GM18951 (cell line): ENCODE measurements around the gene SLC39A11.
"Not testable (repeated sequence)": the region's sequence is repeated elsewhere in the genome, so short reads cannot be mapped to it uniquely, and the experiment has no call there.

ENCODE experiments used
- POLR2A ChIP-seq: IDR thresholded peaks from 4 replicates; pipeline ENCODE4 v1.6.1; 2011; ENCODE audit warnings: mild to moderate bottlenecking; ENCODE audit not compliant: insufficient read length, insufficient read depth; ENCODE audit errors: extremely low read depth
- in situ Hi-C: fragments of 300-500 bp; cut with MboI; formaldehyde crosslinking; loops from one replicate; pipeline ENCODE4 v1.12.0; 2022; ENCODE audit warnings: low sequenced_read_pairs, mixed read lengths, inconsistent platforms; ENCODE audit not compliant: unreplicated experiment

SLC39A11 gene, protein sequence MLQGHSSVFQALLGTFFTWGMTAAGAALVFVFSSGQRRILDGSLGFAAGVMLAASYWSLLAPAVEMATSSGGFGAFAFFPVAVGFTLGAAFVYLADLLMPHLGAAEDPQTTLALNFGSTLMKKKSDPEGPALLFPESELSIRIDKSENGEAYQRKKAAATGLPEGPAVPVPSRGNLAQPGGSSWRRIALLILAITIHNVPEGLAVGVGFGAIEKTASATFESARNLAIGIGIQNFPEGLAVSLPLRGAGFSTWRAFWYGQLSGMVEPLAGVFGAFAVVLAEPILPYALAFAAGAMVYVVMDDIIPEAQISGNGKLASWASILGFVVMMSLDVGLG

DNA sequence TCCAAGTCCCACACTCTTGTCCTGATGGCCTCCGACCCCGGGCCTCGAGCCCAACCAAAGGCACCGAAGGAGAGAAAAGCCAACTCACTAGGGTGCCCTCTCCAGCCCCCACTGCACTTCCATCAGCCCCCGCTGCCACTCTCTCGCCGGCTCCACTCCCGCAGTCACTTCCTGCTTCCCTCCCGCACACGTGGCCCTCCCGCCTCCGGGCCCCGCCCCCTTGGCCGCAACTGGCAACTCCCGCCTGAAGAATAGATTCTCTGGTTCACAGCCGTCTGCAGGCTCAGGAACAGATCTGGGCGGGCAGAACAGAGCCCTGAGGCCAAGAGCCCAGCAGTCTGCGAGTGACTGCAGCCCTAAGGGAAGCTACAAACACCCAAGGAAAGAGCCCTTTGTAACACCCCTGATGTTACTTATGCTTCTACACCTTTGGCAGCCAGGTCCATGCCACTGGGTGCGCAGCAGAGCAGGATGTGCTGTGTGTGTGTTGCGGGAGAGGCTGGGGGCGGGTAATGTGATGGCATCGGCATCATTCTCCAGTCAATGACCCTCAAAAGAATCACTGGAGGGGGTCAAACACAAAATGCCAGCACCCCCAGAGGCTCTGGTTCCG is at the start of gene SLC39A11:
TSS of gene SLC39A11 (minus strand) at position 166 of the 613 bp plus-strand sequence. CDS start 3,924 bp downstream, outside the sequence.
- in situ Hi-C loops, result no loop called here
- TF ChIP-seq POLR2A, result peak; percentile 86

DNA sequence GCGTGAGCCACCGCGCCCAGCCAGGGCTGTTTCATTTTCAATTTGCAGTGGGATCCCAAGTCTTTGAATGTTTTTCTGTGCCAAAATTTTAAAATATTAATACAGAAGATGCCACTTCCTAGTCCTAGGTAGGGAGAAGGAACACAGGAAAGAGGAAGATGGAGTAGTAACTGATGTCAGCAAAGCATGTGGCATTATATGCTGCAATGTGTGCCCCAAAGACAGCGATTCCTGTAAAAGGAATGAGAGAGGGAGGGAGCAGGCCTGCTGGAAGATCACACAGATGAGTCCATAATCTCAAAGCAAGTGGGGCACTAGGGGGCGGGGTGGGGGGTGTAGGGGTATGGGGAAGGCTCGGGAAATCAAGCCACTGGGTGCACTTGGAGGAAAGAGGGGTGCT is 48.9 kb upstream of the SLC39A11 start:
- TF ChIP-seq POLR2A, result no peak
- in situ Hi-C loops, result no loop called here

DNA sequence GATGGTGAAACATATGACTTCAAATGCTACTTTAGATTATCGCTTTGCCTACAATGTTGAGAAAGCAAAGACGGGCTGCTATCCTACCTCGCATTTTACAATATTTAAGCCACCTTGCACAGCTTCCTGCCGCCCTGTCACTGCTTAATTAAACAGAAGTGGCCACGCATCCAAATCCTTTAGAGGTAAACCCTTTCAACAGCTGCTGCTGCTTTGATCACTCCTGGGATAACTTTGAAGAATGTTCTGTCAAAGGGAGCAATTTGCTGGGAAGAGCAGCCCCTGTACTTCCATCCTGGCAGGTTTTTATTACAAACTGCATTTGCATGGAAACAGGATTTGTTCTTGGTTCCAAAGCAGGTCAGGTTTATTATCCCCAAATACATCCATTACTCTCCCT is 48.1 kb upstream of the SLC39A11 start:
- in situ Hi-C loops, result no loop called here
- no peak for TF ChIP-seq POLR2A

DNA sequence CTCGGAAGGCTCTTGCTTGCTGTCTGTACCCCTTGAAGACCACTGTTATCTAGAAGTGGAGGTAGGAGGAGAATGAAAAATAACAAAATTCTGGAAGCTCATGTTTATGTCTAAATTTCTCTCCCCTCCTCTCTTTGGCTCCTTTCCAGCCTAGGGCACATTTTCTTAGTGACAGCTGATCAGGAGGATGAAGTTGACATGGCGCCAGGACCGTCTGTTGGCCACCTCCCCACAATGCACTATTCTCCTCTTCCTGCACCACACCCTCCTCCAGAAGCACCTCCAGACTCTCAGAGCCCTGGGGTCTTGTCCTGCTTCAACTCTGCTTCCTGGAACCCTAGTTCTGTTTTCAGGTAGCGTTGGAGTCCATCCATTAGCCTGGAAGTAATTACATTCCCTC is 46.8 kb upstream of the SLC39A11 start:
- no peak for TF ChIP-seq POLR2A
- in situ Hi-C loops, result no loop called here

DNA sequence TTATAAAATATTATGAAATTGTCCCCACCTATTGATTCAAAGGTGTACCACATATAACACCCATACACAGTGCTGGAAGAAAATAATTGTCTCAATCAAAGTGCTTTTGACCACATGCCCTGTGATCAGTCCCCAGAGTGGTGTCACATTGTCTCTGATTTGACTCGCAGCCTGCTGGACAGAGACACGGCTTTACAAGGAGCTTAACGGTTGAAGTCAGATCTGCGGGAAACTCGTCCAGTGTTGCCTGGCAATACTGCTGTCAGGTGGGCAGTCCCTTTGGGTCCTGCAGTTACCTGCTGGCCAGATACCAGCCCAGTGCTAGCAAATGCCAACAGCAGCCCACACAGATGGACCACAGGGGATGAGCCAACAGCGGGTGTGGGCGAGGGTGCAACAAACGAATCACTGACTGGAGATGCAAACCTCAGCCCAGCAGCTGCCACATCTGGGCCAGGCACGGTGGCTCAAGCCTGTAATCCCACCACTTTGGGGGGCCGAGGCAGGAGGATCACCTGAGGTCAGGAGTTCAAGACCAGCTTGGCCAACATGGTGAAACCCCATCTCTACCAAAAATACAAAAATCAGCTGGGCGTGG is 46.2 kb upstream of the SLC39A11 start:
- in situ Hi-C loops, result no loop called here
- no peak for TF ChIP-seq POLR2A

DNA sequence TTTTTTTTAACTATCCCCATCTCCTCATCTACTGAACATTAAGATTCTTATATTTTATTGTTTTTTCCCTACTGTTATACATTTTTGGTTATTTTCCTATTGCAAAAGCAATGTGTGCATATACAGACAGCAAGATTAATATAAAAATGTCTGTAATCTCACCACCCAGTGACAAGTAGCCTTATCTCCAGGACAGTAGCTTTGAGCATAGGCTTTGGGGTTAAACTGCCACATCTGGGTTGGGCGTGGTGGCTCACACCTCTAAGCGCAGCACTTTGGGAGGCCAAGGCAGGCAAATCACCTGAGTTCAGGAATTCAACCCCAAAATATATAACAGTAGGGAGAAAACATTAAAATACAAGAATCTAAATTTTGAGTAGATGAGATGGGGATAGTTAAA is 44.9 kb upstream of the SLC39A11 start:
- in situ Hi-C loops, result no loop called here
- TF ChIP-seq POLR2A, result no peak

DNA sequence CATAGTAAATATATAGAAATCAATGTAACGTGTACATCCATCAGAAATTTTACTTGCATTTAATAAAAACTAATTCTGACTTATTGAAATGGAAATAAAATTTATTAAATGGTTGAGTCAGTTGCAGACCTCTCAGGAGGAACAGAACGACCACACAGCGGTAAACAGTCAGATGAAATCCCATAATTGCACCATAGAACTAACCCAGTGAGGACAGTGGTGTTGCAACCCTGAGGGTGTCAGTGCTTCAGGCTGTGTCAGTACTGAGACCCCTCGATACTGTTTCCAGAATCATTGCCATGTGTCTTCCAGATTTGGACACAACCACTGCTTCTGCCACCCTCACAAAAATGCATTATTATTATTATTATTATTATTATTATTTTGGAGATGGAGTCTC is 43.3 kb upstream of the SLC39A11 start:
- in situ Hi-C loops, result no loop called here
- no peak for TF ChIP-seq POLR2A

DNA sequence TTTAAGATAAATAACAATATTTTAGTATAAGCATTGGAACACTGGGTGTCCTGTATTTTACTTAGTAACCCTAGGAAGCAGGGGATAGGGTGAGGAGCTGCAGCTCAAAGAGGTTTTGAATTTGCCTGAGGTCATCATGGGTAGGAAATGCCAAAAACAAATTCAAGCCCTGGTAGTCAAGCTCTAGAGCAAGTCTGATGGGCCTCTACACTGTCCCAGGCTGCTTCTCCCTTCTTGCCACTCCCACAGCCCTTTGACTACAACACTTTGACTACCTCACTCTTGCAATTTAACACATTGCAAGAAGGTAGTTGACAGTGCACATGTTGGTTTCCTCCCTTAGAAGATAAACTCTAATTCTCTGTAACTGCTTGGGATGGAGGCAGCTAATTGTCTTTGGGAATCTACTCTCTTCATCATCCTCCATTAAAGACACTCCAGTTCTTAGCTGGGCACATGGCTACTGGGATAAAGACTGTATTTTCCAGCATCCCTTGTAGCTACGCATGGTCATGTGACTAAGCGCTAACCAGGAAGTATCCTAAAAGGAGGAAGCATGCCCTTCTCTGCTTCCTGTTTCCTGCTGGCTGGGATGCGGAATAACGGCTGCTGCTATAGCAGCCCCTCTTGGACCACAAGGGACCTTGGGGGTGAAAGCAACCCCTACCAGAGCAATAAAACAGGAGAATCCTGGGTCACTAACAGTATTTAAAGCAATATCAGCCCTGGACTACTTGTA is 41.6 kb upstream of the SLC39A11 start:
- in situ Hi-C loops, result no loop called here
- TF ChIP-seq POLR2A, result no peak

DNA sequence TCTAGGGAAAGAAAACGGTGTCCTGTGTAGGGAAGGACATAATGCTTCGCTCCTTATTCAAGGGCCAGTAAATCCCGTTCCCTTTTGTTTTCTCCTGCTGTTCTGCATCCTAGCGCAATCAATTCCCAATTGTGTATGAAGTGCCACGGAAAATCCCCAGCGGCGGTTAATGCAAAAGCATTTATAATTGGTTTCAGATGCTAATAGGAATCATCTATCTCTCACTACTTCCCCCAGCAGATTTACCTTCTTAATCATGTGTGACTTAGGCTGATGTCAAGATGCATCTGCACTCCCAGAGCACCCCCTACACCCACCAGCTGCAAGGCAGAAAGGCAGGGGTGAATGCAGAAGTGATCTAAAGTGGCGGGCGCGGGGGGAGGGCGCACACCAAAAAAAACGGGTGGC is 39.6 kb upstream of the SLC39A11 start:
- in situ Hi-C loops, result no loop called here
- TF ChIP-seq POLR2A, result no peak

DNA sequence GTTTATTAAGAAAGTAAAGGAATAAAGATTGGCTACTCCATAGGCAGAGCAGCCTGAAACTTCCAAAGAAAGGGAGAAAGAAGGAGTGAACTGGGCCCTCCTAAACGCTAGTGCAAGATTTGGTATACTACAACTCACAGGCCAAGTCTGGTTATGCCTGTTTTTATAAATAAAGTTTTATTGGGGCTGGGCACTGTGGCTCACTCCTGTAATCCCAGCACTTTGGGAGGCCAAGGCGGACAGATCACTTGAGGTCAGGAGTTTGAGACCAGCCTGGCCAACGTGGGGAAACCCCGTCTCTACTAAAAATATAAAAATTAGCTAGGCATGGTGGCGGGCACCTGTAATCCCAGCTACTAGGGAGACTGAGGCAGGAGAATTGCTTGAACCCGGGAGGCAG is 39.0 kb upstream of the SLC39A11 start:
- in situ Hi-C loops, result not testable (repeated sequence)

DNA sequence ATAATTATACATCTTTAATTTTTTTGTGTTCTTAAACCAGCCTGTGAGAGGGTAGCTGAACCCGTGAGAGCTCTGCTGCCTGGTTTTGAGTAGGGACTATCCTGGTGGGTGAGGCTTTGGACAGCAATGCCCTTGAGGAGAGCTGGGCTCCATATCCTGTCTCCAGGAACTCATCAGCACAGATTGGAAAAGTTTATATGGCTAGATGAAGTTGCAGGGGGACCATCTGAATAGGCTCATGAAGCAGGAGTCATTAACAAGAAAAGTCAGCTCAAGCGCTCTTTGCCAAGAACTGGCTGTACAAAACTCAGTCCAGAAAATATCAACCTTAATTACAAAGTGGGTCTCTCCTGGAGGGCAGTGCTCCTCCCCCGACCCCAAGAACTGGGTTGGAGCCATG is 38.5 kb upstream of the SLC39A11 start:
- in situ Hi-C loops, result no loop called here
- no peak for TF ChIP-seq POLR2A

DNA sequence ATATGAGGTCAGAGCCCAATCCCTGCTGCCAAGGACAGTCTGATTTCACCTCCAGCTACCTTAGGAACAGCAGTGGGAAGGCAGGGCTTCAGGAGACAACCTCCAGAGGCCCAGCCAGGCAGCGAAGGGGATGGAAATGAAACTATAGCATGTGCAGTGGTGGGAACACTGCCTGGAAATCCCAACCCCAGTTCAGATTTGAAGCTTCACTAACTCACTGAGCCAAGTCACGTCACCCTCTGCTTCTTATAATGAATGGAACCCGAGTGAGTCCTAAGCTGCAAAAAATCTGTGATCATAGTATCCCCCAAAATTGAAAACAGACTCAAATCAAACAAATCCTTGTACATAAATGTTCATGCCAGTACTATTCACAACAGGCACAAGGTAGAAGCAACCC is 36.0 kb upstream of the SLC39A11 start:
- TF ChIP-seq POLR2A, result no peak
- in situ Hi-C loops, result no loop called here

DNA sequence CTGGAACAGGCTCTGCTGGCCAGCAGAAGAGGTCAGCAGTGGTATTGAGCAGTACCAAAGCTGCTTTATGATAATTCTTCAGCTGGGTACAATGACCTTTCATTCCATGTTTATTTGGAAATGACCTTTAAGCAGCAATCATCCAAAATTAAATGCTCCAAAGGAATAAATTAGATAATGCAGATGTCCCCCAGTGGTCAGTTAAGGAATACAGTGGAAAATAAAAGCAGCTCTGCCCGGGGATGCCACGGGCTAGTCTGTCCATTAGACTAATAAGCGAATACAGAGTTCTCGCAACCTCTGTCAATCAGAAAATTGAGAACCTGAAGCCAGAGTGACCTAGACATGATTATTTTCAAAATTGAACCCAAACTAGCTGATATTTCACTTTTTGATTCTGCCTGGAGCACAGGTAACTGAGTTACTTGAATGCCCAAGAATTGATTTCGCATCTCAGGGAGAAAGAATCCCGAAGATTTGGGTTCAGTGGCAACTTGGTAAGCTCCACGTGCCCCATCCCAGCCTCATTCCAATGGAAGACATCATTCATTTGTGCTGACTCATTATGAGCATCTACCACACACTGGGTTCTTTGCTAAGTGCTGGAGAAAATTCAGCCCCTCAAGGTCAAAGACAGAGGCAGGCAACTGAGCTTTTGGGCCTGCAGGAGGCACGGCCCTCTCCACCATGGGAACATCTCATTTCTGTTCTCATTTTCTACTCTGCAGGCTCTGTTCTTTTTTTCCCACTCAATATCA is 34.4 kb upstream of the SLC39A11 start:
- in situ Hi-C loops, result no loop called here
- no peak for TF ChIP-seq POLR2A
